ENCODE measurements around the gene XYLT1.

DNA sequence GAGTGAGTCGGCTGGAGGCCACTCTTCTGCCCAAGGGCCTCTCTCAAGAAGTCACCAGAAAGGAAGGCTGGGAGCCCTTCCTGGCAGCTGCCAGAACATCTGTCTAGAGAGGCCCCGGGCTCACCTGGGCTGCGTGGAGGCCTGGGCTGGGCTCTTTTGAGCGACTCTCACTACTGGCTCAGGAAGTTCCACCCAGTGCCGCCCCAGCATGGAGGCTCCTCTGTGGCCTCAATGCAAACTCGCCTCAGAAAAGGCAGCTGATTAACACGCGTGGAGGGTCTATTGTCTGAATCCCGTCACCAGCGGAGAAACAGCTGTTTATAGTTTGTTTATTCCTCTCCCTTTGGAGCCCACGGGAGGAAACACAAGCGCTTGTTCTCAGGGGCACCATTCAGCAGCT lies 25.3 kb downstream of the XYLT1 start:
- TF ChIP-seq POLR2A (IDR thresholded peaks at IDR 0.05): no peak
- TF ChIP-seq, protein P1, sequence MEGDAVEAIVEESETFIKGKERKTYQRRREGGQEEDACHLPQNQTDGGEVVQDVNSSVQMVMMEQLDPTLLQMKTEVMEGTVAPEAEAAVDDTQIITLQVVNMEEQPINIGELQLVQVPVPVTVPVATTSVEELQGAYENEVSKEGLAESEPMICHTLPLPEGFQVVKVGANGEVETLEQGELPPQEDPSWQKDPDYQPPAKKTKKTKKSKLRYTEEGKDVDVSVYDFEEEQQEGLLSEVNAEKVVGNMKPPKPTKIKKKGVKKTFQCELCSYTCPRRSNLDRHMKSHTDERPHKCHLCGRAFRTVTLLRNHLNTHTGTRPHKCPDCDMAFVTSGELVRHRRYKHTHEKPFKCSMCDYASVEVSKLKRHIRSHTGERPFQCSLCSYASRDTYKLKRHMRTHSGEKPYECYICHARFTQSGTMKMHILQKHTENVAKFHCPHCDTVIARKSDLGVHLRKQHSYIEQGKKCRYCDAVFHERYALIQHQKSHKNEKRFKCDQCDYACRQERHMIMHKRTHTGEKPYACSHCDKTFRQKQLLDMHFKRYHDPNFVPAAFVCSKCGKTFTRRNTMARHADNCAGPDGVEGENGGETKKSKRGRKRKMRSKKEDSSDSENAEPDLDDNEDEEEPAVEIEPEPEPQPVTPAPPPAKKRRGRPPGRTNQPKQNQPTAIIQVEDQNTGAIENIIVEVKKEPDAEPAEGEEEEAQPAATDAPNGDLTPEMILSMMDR (IDR thresholded peaks at IDR 0.05): no peak

Measured in esophagus squamous epithelium (tissue), 4 donors.